Left ventricle myocardium inferior (tissue), 1 donor: ENCODE measurements around the gene SLC25A47. TPM values are rescaled to one million over a fixed set of nuclear protein-coding genes. Genes with fewer than 3 reads are reported as not detected.
"Not testable (repeated sequence)": the region's sequence is repeated elsewhere in the genome, so short reads cannot be mapped to it uniquely, and the experiment has no call there.

ENCODE experiments used
- DNase-seq: peaks from one replicate; pipeline ENCODE4 v3.0.0-alpha.2; 2020
- H3K27ac ChIP-seq: fragments of 200-600 bp; replicated peaks from 2 replicates; pipeline ENCODE4 v1.8.0; 2021
- H3K27me3 ChIP-seq: fragments of 200-600 bp; 2 replicates; pipeline ENCODE4 v1.8.0; 2021; ENCODE audit warnings: low read depth
- H3K36me3 ChIP-seq: fragments of 200-600 bp; 2 replicates; pipeline ENCODE4 v1.8.0; 2021
- H3K4me1 ChIP-seq: fragments of 200-600 bp; 2 replicates; pipeline ENCODE4 v1.8.0; 2021
- H3K4me3 ChIP-seq: fragments of 200-600 bp; 2 replicates; pipeline ENCODE4 v1.8.0; 2021; ENCODE audit warnings: mild to moderate bottlenecking, moderate library complexity
- H3K9me3 ChIP-seq: fragments of 200-600 bp; replicated peaks from 2 replicates; pipeline ENCODE4 v1.8.0; 2021
- CTCF ChIP-seq: fragments of 200-600 bp; IDR thresholded peaks from 2 replicates; pipeline ENCODE4 v1.8.0; 2021; ENCODE audit warnings: antibody characterized with exemption, mild to moderate bottlenecking, borderline replicate concordance
- intact Hi-C: fragments of 100-400 bp; cut with micrococcal nuclease; formaldehyde crosslinking; loops from one replicate; pipeline ENCODE4 v1.11.0; 2022
- total RNA-seq: library from RNA; stranded (reverse); fragmentation: NEBNext Ultra II Directional; extraction: Animal tissue kit (Norgen Biotek cat#: 25700); gene quantifications from one replicate; pipeline ENCODE4 v1.2.1, GENCODE V29; 2021
- donor health status: DM: no; HTN: yes; CAD: no; lungs with severe emphysema.

SLC25A47 gene
- total RNA-seq, 1 donor from 2014 or later, result not detected

GRCh38 chr14:100336618-100337530 is 13.7 kb downstream of the SLC25A47 start:
- no peak for DNase-seq
- no peak overlapping the region for H3K27ac ChIP-seq
- TF ChIP-seq CTCF, result no peak
- H3K27me3 ChIP-seq, result no peaks in the 10 kb centered on the region
- peaks cover 73% of the 10 kb centered on the region for H3K36me3 ChIP-seq
- no peaks in the 10 kb centered on the region for H3K9me3 ChIP-seq
- peaks cover 21% of the 10 kb centered on the region for H3K4me1 ChIP-seq
- H3K4me3 ChIP-seq, result no peak overlapping the region
- intact Hi-C loops, result no loop called here

- peak overlapping the region; percentile 71 for H3K27ac ChIP-seq
Measured at GRCh38 chr14:100339766-100340422, 16.8 kb downstream of the SLC25A47 start.

GRCh38 chr14:100340423-100340813 is 17.3 kb downstream of the SLC25A47 start:
- Histone ChIP-seq H3K27me3 (no peaks in the 10 kb centered on the region), H3K4me3 (no peak overlapping the region), H3K4me1 (peaks cover 26% of the 10 kb centered on the region), H3K9me3 (no peaks in the 10 kb centered on the region), H3K27ac (peak overlapping the region; percentile 71), H3K36me3 (peaks cover 59% of the 10 kb centered on the region)
- DNase-seq, result no peak
- no peak for TF ChIP-seq CTCF
- intact Hi-C loops, result no loop called here

More at GRCh38 chr14:100339766-100340422, 16.8 kb downstream of the SLC25A47 start:
- TF ChIP-seq CTCF, result no peak
- Histone ChIP-seq H3K36me3 (peaks cover 63% of the 10 kb centered on the region), H3K27me3 (no peaks in the 10 kb centered on the region), H3K4me1 (peaks cover 26% of the 10 kb centered on the region), H3K9me3 (no peaks in the 10 kb centered on the region), H3K4me3 (no peak overlapping the region)
- DNase-seq, result no peak
- intact Hi-C loops, result no loop called here

- DNase-seq, result no peak
- intact Hi-C loops, result no loop called here
- H3K9me3 ChIP-seq, result no peaks in the 10 kb centered on the region
- H3K4me1 ChIP-seq, result peaks cover 26% of the 10 kb centered on the region
- H3K4me3 ChIP-seq, result no peak overlapping the region
- H3K27ac ChIP-seq, result peak overlapping the region; percentile 71
- no peak for TF ChIP-seq CTCF
- peaks cover 59% of the 10 kb centered on the region for H3K36me3 ChIP-seq
- no peaks in the 10 kb centered on the region for H3K27me3 ChIP-seq
Measured at GRCh38 chr14:100341301-100342031, 18.3 kb downstream of the SLC25A47 start.

GRCh38 chr14:100342195-100342594 is 19.1 kb downstream of the SLC25A47 start:
- no peak for DNase-seq
- intact Hi-C loops, result no loop called here

GRCh38 chr14:100342826-100343225 is 19.7 kb downstream of the SLC25A47 start:
- H3K4me3 ChIP-seq, H3K27me3 ChIP-seq, DNase-seq, H3K9me3 ChIP-seq, H3K27ac ChIP-seq, intact Hi-C loops: not testable (repeated sequence)
- Histone ChIP-seq H3K4me1 (peaks cover 26% of the 10 kb centered on the region), H3K36me3 (peaks cover 59% of the 10 kb centered on the region)

More at GRCh38 chr14:100342195-100342594, 19.1 kb downstream of the SLC25A47 start:
- TF ChIP-seq CTCF, result no peak
- H3K27ac ChIP-seq, result peak overlapping the region; percentile 71
- peaks cover 59% of the 10 kb centered on the region for H3K36me3 ChIP-seq
- H3K9me3 ChIP-seq, result no peaks in the 10 kb centered on the region
- H3K27me3 ChIP-seq, result no peaks in the 10 kb centered on the region
- H3K4me1 ChIP-seq, result peaks cover 26% of the 10 kb centered on the region
- H3K4me3 ChIP-seq, result no peak overlapping the region

GRCh38 chr14:100344657-100345056 is 21.5 kb downstream of the SLC25A47 start:
- H3K27me3 ChIP-seq, H3K4me3 ChIP-seq, DNase-seq, H3K9me3 ChIP-seq, H3K27ac ChIP-seq, intact Hi-C loops: not testable (repeated sequence)
- Histone ChIP-seq H3K4me1 (peaks cover 30% of the 10 kb centered on the region), H3K36me3 (peaks cover 67% of the 10 kb centered on the region)
